HG03575 (cell line): ENCODE data around the gene SLC7A8.
"Not testable (repeated sequence)": the region's sequence is repeated elsewhere in the genome, so short reads cannot be mapped to it uniquely, and the experiment has no call there.

ENCODE experiments used
- ATAC-seq: cut with Tn5 transposase; IDR thresholded peaks from one replicate; pipeline ENCODE4 v1.9.1; 2021; ENCODE audit not compliant: unreplicated experiment, insufficient number of reproducible peaks, low FRiP score; ENCODE audit errors: extremely low read depth

SLC7A8 gene

GRCh38 chr14:23183479-23183878 lies at the start of gene SLC7A8:
SLC7A8 (minus strand) TSS chr14:23183660; CDS start chr14:23182914, 746 bp downstream.
- no peak for ATAC-seq

GRCh38 chr14:23232241-23232808 lies 48.9 kb upstream of the SLC7A8 start:
- ATAC-seq, result not testable (repeated sequence)

DNA sequence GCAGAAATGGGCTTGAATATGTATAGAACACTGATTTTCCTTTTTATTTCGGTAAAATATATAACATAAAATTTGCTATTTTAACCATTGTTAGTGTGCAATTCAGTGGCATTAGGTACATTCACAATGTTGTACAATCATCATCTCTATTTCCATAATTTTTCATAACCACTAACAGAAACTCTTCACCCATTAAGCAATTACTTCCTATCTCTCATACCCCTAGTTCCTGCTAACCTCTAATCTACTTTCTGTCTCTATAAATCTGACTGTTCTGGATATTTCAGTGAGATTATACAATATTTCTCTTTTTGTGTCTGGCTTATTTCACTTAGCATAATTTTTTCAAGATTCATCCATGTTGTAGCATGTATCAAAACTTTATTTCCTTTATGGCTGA lies 45.4 kb upstream of the SLC7A8 start:
- ATAC-seq, result no peak

DNA sequence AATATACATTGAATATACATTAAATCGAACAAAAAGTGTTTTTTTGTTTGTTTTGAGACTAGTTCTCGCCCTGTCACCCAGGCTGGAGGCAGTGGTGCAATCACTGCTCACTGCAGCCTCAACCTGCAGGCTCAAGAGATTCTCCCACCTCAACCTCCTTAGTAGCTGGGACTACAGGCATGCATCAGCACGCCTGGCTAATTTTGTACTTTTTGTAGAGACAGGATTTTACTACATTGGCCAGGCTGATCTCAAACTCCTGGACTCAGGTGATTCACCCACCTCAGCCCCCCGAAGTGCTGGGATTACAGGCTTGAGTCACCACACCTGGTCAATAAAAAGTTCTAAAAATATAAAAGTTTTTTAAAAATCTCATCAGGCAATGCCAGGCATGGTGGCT lies 44.1 kb upstream of the SLC7A8 start:
- no peak for ATAC-seq

GRCh38 chr14:23224958-23225357 lies 41.5 kb upstream of the SLC7A8 start:
- ATAC-seq, result not testable (repeated sequence)

DNA sequence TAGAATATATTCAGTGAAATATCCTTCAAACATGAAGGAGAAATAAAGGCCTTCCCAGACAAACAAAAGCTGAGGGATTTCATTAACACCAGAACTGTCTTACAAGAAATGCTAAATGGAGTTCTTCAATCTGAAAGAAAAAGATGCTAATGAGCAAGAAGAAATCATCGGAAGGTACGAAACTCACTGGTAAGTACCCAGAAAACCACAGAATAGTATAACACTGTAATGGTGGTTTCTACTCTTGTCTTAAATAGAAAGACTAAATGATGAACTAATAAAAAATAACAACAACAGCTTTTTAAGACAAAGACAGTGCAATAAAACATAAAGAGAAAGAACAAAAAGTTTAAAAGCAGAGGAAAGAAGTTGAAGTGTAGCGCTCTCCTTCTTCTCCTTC lies 35.6 kb upstream of the SLC7A8 start:
- ATAC-seq, result no peak

- no peak for ATAC-seq
Measured at GRCh38 chr14:23217032-23218020, 33.9 kb upstream of the SLC7A8 start.

DNA sequence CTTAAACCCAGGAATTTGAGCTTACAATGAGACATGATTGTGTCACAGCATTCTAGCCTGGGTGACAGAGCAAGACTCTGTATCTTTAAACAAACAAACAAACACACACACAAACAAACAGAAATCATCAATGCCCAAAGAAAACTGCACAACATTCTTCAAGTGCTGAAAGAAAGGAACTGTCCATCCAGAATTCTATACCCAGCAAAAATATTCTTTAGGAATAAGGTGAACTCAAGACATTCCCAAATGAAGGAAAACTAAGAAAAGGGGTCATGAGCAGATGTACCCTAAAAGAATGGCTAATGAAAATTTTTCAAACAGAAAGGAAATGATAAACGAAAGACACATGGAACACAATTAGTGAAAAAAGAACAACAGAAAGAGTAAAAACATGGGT lies 32.0 kb upstream of the SLC7A8 start:
- ATAC-seq, result no peak

DNA sequence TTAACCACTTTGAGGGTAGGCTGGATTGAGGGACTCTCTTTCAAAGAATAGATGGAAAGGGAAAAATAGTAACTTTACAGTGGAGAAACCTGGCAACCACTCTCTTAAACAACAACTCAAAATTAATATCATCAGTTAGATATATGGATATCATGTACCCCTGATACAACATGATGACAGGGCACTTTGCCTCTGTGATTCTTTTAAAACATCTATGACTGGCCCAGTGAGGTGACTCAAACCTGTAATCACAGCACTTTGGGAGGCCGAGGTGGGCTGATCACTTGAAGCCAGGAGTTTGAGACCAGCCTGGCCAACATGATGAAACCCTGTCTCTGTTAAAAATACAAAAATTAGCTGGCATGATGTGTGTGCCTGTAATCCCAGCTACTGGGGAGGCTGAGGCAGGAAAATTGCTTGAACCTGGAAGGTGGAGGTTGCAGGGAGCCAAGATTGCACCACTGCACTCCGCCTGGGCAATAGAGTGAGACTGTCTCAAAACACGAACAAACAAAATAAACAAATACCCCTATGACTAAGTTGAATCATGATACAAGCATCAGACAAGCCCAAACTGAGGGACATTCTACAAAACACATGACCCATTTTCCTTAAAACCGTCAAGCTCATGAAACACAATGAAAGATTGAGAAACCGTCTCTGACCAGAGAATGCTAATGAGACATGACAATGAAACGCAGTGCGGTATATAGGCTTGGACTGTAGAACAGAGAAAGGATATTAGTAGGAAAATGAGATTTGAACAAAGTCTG lies 26.4 kb upstream of the SLC7A8 start:
- ATAC-seq, result no peak

- no peak for ATAC-seq
Measured at GRCh38 chr14:23208324-23208723, 24.9 kb upstream of the SLC7A8 start.

DNA sequence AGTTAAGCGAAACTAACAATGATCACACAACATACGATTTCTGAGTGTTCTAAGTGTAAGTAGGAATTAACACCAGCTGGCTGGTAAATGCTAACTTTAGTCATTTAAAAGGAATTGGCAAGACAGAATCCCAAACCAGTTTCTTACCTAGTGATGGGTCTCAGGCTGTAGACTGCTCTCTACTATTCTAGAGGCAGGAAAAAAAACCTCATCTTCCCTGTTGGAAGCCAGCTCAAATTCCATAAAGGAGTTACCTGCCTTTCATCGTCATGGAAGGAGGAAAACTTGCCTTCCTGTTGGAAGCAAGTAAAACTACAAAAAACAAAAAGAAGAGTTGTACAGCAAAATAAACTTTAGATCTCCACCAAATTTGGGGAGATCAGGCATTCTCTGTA lies 23.7 kb upstream of the SLC7A8 start:
- no peak for ATAC-seq

DNA sequence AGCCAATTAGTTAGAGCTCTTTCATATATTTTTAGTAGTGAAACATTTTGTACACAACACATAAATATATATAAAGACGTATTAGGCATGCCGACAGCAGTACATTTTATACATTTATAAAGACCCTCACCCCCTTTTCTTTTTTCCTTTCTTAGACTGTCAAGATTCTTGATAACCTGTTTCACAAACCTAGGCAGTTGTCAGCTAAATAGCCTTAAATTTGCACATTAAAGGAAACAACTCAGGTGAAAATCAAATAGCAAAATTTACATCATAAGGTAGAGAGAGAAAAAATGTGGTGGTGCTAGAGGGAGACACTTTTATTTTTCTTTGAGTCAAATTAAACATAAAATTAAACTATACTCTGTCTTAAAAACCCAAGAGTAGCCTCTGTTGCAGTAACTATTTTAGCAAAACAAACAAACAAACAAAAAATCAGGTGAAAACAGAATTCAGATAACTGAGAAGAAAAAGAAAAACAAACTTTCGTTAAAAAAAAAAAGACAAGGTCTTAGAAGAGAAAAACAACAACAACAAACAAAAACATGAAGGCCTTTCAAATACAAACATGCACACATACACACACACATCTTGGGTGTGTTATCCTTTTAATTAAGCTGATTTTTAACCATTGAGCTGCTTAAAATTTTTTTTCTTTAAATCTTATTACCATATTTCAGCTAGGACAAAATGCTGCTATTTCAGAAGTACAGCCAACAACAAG lies 23.1 kb upstream of the SLC7A8 start:
- ATAC-seq, result no peak

DNA sequence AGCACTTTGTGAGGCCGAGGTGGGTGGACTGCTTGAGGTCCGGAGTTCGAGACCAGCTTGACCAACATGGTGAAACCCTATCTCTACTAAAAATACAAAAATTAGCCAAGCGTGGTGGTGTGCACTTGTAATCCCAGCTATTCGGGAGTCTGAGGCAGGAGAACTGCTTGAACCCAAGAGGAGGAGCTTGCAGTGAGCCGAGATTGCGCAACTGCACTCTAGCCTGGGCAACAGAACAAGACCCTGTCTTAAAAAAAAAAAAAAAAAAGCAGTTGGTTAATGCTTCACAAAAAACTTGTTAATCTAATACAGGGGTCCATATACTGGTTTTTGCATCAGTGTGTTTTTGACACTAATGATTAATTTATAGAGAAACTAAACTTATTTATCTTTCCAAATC lies 18.5 kb upstream of the SLC7A8 start:
- ATAC-seq, result no peak

DNA sequence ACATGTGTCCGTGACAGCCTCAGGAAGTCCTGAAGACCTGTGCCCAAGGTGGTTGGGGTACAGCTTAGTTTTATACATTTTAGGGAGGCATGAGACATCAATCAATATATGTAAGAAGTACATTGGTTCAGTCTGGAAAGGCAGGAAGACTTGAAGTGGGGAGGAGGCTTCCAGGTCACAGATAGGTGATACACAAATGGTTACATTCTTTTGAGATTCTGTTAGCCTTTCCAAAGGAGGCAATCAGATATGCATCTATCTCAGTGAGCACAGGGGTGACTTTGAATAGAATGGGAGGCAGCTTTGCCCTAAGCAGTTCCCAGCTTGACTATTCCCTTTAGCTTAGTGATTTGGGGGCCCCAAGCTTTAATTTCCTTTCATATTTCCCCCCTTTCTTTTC lies 15.7 kb upstream of the SLC7A8 start:
- ATAC-seq, result not testable (repeated sequence)

DNA sequence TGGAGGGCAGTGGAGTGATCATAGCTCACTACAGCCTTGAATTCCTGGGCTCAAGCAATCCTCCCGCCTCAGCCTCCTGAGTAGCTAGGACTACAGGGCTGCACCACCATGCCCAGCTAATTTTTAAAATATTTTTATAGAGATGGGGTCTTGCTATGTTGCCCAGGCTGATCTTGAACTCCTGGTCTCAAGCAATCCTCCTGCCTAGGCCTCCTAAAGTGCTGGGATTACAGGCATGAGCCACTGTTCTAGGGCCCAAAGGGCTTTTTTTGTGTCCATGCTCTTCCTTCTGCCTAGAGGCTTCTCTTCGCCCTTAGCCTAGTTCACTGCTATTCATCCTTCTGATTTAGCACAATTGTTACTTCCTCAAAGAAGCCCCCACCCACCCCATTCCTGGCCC lies 13.0 kb upstream of the SLC7A8 start:
- ATAC-seq, result not testable (repeated sequence)

- ATAC-seq, result no peak
Measured at GRCh38 chr14:23195552-23196101, 12.2 kb upstream of the SLC7A8 start.

- ATAC-seq, result no peak
Measured at GRCh38 chr14:23193432-23193831, 10.0 kb upstream of the SLC7A8 start.

- ATAC-seq, result no peak
Measured at GRCh38 chr14:23187925-23188324, 4.5 kb upstream of the SLC7A8 start.
